OCI-LY3 (cell line): ENCODE data around the gene HTATSF1.

ENCODE experiments used
- EZH2phosphoT487 ChIP-seq: fragments of 200-600 bp; shearing (Covaris generic); IDR thresholded peaks from 2 replicates; pipeline ENCODE4 v1.6.1; 2018; ENCODE audit warnings: antibody characterized with exemption, mixed run types, low read depth
- TF ChIP-seq, protein P1 (sequence below): fragments of 200-600, 300-600 bp; sonication (generic); IDR thresholded peaks from 2 replicates; pipeline ENCODE4 v1.5.1; 2014; ENCODE audit warnings: antibody characterized with exemption, low read length, low read depth

DNA sequence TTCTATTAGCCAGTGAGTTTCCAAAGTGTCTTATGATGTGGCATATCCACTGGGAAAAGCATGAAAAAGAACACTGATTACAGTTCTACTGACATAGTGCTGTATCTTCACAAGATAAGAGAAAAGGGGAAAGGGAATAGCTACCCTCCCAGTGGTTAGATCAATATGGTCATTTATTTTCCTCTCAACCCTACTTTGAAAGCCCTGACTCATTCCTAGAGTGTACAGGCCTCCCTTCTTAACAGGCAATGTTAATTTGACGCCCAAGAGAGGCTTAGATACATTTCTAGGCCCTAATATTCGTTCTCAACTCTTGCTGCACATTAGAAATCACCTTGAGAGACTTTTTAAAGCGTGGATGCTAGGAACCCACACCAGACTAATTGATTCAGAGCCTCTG, 30.1 kb upstream of the HTATSF1 start:
- TF ChIP-seq, protein P1, sequence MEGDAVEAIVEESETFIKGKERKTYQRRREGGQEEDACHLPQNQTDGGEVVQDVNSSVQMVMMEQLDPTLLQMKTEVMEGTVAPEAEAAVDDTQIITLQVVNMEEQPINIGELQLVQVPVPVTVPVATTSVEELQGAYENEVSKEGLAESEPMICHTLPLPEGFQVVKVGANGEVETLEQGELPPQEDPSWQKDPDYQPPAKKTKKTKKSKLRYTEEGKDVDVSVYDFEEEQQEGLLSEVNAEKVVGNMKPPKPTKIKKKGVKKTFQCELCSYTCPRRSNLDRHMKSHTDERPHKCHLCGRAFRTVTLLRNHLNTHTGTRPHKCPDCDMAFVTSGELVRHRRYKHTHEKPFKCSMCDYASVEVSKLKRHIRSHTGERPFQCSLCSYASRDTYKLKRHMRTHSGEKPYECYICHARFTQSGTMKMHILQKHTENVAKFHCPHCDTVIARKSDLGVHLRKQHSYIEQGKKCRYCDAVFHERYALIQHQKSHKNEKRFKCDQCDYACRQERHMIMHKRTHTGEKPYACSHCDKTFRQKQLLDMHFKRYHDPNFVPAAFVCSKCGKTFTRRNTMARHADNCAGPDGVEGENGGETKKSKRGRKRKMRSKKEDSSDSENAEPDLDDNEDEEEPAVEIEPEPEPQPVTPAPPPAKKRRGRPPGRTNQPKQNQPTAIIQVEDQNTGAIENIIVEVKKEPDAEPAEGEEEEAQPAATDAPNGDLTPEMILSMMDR, result no peak
- TF ChIP-seq EZH2phosphoT487, result no peak
